H9 (cell line): ENCODE results near the gene LINS1. TPM values are rescaled to one million over a fixed set of nuclear protein-coding genes. Genes with fewer than 3 reads are reported as not detected.

Experiments used
- DNase-seq: peaks from one replicate; pipeline ENCODE4 v3.0.0-alpha.2; 2017
- H2AFZ ChIP-seq: one replicate; pipeline ENCODE4 v1.6.1; 2013; ENCODE audit warnings: mild to moderate bottlenecking, low read length, control low read depth, moderate library complexity
- H2AK5ac ChIP-seq: 2 replicates; pipeline ENCODE4 v1.6.1; 2013; ENCODE audit warnings: low read length, control low read depth, mixed read lengths; ENCODE audit not compliant: insufficient read length
- H2BK120ac ChIP-seq: one replicate; pipeline ENCODE4 v1.6.1; 2013; ENCODE audit warnings: low read depth, mild to moderate bottlenecking, low read length, control low read depth, inconsistent platforms; ENCODE audit not compliant: poor library complexity, severe bottlenecking
- H2BK12ac ChIP-seq: 2 replicates; pipeline ENCODE4 v1.6.1; 2013; ENCODE audit warnings: low read length, control low read depth, mixed read lengths, low read depth; ENCODE audit not compliant: insufficient read length
- H2BK15ac ChIP-seq: 2 replicates; pipeline ENCODE4 v1.6.1; 2013; ENCODE audit warnings: low read depth, low read length, control low read depth
- H2BK20ac ChIP-seq: one replicate; pipeline ENCODE4 v1.6.1; 2013; ENCODE audit warnings: low read depth, mild to moderate bottlenecking, low read length, control low read depth, inconsistent platforms; ENCODE audit not compliant: poor library complexity, severe bottlenecking
- H2BK5ac ChIP-seq: 2 replicates; pipeline ENCODE4 v1.6.1; 2013; ENCODE audit warnings: low read length, control low read depth, mixed read lengths; ENCODE audit not compliant: insufficient read length
- H3K14ac ChIP-seq: 2 replicates; pipeline ENCODE4 v1.6.1; 2013; ENCODE audit warnings: low read length, control low read depth; ENCODE audit not compliant: insufficient read depth
- H3K18ac ChIP-seq: 2 replicates; pipeline ENCODE4 v1.6.1; 2013; ENCODE audit warnings: low read depth, mild to moderate bottlenecking, mixed read lengths, low read length, control low read depth; ENCODE audit not compliant: insufficient read length
- H3K23ac ChIP-seq: 2 replicates; pipeline ENCODE4 v1.6.1; 2013; ENCODE audit warnings: low read length, control low read depth, mixed read lengths, low read depth; ENCODE audit not compliant: insufficient read length
- H3K23me2 ChIP-seq: 2 replicates; pipeline ENCODE4 v1.6.1; 2013; ENCODE audit warnings: low read depth, mild to moderate bottlenecking, mixed read lengths, low read length, control low read depth; ENCODE audit not compliant: insufficient read length, poor library complexity, severe bottlenecking
- H3K27ac ChIP-seq: 2 replicates; pipeline ENCODE4 v1.5.1; 2013; ENCODE audit warnings: low read length, control low read depth, mixed read lengths, low read depth; ENCODE audit not compliant: insufficient read length
- H3K27me3 ChIP-seq: 2 replicates; pipeline ENCODE4 v1.6.1; 2013; ENCODE audit warnings: low read length, control low read depth, inconsistent platforms; ENCODE audit not compliant: insufficient read depth
- H3K4ac ChIP-seq: 2 replicates; pipeline ENCODE4 v1.6.1; 2013; ENCODE audit warnings: low read depth, mild to moderate bottlenecking, control low read depth, inconsistent platforms, low read length, moderate library complexity
- H3K4me1 ChIP-seq: 2 replicates; pipeline ENCODE4 v1.6.1; 2013; ENCODE audit warnings: low read length, control low read depth, inconsistent platforms; ENCODE audit not compliant: insufficient read depth
- H3K4me2 ChIP-seq: 2 replicates; pipeline ENCODE4 v1.6.1; 2013; ENCODE audit warnings: low read length, control low read depth, mixed read lengths; ENCODE audit not compliant: insufficient read length, insufficient read depth
- H3K56ac ChIP-seq: 2 replicates; pipeline ENCODE4 v1.6.1; 2013; ENCODE audit warnings: low read depth, mild to moderate bottlenecking, mixed read lengths, low read length, control low read depth; ENCODE audit not compliant: insufficient read length
- H3K79me1 ChIP-seq: 2 replicates; pipeline ENCODE4 v1.6.1; 2013; ENCODE audit warnings: low read depth, mild to moderate bottlenecking, moderate library complexity, low read length, control low read depth, inconsistent platforms; ENCODE audit not compliant: insufficient read depth, poor library complexity, severe bottlenecking
- H3K79me2 ChIP-seq: 2 replicates; pipeline ENCODE4 v1.6.1; 2013; ENCODE audit warnings: low read length, control low read depth, inconsistent platforms; ENCODE audit not compliant: insufficient read depth
- H3K9ac ChIP-seq: 2 replicates; pipeline ENCODE4 v1.6.1; 2013; ENCODE audit warnings: low read length, control low read depth, mixed read lengths; ENCODE audit not compliant: insufficient read length; ENCODE audit errors: extremely low read depth
- H3K9me3 ChIP-seq: one replicate; pipeline ENCODE4 v1.6.1; 2013; ENCODE audit warnings: low read depth, low read length, inconsistent platforms; ENCODE audit not compliant: control insufficient read depth
- H3T11ph ChIP-seq: one replicate; pipeline ENCODE4 v1.6.1; 2013; ENCODE audit warnings: mild to moderate bottlenecking, low read length, control low read depth, inconsistent platforms
- H4K20me1 ChIP-seq: one replicate; pipeline ENCODE4 v1.6.1; 2013; ENCODE audit not compliant: control insufficient read depth, insufficient read length, insufficient read depth
- H4K5ac ChIP-seq: 2 replicates; pipeline ENCODE4 v1.6.1; 2013; ENCODE audit warnings: low read depth, mild to moderate bottlenecking, mixed read lengths, low read length, control low read depth; ENCODE audit not compliant: insufficient read length
- H4K8ac ChIP-seq: replicated peaks from 2 replicates; pipeline ENCODE4 v1.6.1; 2013; ENCODE audit warnings: low read length, control low read depth, mixed read lengths, low read depth; ENCODE audit not compliant: insufficient read length
- H4K91ac ChIP-seq: 2 replicates; pipeline ENCODE4 v1.6.1; 2013; ENCODE audit warnings: low read depth, mild to moderate bottlenecking, moderate library complexity, mixed read lengths, low read length, control low read depth; ENCODE audit not compliant: insufficient read length
- H3K27ac Mint-ChIP-seq, 3 experiments: 2 replicates in 2 of 3; 3 replicates in 1 of 3; pipeline ENCODE4 v1.8.0; 2020 to 2021; ENCODE audit warnings: mixed read lengths in 3 of 3, mild to moderate bottlenecking in 1 of 3, moderate library complexity in 1 of 3
- H3K27me3 Mint-ChIP-seq: 2 replicates; pipeline ENCODE4 v1.8.0; 2021; ENCODE audit warnings: low read depth, mild to moderate bottlenecking, moderate library complexity, mixed read lengths
- H3K36me3 Mint-ChIP-seq, 3 experiments: 2 replicates in 2 of 3; 3 replicates in 1 of 3; pipeline ENCODE4 v1.8.0; 2020 to 2021; ENCODE audit warnings: low read depth in 3 of 3, mixed read lengths in 3 of 3; ENCODE audit not compliant: insufficient read depth in 1 of 3
- H3K4me1 Mint-ChIP-seq, 2 experiments: 2 replicates each; pipeline ENCODE4 v1.8.0; 2020; ENCODE audit warnings: mixed read lengths in 2 of 2
- H3K4me3 Mint-ChIP-seq, 2 experiments: 2 replicates in 1 of 2; 3 replicates in 1 of 2; pipeline ENCODE4 v1.8.0; 2020 to 2021; ENCODE audit warnings: mild to moderate bottlenecking in 2 of 2, mixed read lengths in 2 of 2, moderate library complexity in 1 of 2
- H3K9me3 Mint-ChIP-seq, 2 experiments: 2 replicates in 1 of 2; 3 replicates in 1 of 2; pipeline ENCODE4 v1.8.0; 2020; ENCODE audit warnings: mild to moderate bottlenecking in 2 of 2, mixed read lengths in 2 of 2, moderate library complexity in 1 of 2
- CTCF ChIP-seq: fragments of 200-600 bp; sonication (generic); conservative IDR thresholded peaks from 3 replicates; pipeline ENCODE4 v1.8.0; 2021; ENCODE audit warnings: antibody characterized with exemption, mild to moderate bottlenecking
- WGBS: extraction: QIAGEN DNeasy Blood & Tissue Kit; methylation state at CpG from one replicate; pipeline ENCODE4 v1.1.7; 2013; ENCODE audit warnings: missing lambda C conversion rate, low lambda C conversion rate, mixed read lengths; ENCODE audit not compliant: insufficient read length; ENCODE audit errors: extremely low coverage; 5-methylcytosine and 5-hydroxymethylcytosine counted together
- total RNA-seq: library from RNA; stranded (reverse); gene quantifications from 2 replicates; pipeline ENCODE4 v1.2.1, GENCODE V29; 2021

Gene LINS1
- total RNA-seq, 1 experiment from 2014 or later: 8.8 TPM

GRCh38 chr15:100521907-100522306 is 80.1 kb downstream of the LINS1 start:
- H3K27me3 Mint-ChIP-seq: no peaks in the 10 kb centered on the region
- Histone ChIP-seq H2BK15ac (no peak overlapping the region), H2BK12ac (no peak overlapping the region), H3K14ac (no peak overlapping the region), H4K20me1 (no peaks in the 10 kb centered on the region), H3K18ac (no peak overlapping the region), H3K56ac (no peak overlapping the region), H2AK5ac (no peak overlapping the region), H3T11ph (no peak overlapping the region), H3K4me2 (no peak overlapping the region), H2BK120ac (no peak overlapping the region), H3K9ac (no peak overlapping the region), H4K91ac (no peak overlapping the region), H3K9me3 (no peaks in the 10 kb centered on the region), H3K4ac (no peak overlapping the region), H3K79me1 (no peaks in the 10 kb centered on the region), H3K23me2 (no peaks in the 10 kb centered on the region), H3K79me2 (no peaks in the 10 kb centered on the region), H2BK5ac (no peak overlapping the region), H3K27me3 (no peaks in the 10 kb centered on the region), H4K5ac (no peak overlapping the region), H3K27ac (no peak overlapping the region), H2AFZ (no peak overlapping the region), H2BK20ac (no peak overlapping the region), H4K8ac (no peak overlapping the region), H3K23ac (no peak overlapping the region), H3K4me1 (no peaks in the 10 kb centered on the region)
- no peak for TF ChIP-seq CTCF
- peaks cover 5 to 6% of the 10 kb centered on the region in 2 experiments; a peak in 3 of 5 replicates for H3K9me3 Mint-ChIP-seq
- H3K36me3 Mint-ChIP-seq: no peaks in the 10 kb centered on the region
- H3K4me3 Mint-ChIP-seq: no peak overlapping the region
- WGBS: no CpG with 5 or more reads among the region's 3 CpGs
- DNase-seq: no peak
- H3K27ac Mint-ChIP-seq: no peak overlapping the region
- peaks cover 0 to 4% of the 10 kb centered on the region in 2 experiments; a peak in 2 of 4 replicates for H3K4me1 Mint-ChIP-seq
